Gastroesophageal sphincter (tissue), 4 donors: ENCODE measurements around the gene TYW1. TPM values are rescaled to one million over a fixed set of nuclear protein-coding genes. Genes with fewer than 3 reads are reported as not detected.

ENCODE experiments used
- ATAC-seq: fragments of 150-250 bp; one replicate; pipeline ENCODE4 v1.9.1; 2016; ENCODE audit warnings: mild to moderate bottlenecking, moderate library complexity
- H3K27ac ChIP-seq, 4 donors: fragments of 200-600 bp; sonication (generic) in 3 of 4; 1 replicate in 3 of 4; 2 replicates in 1 of 4; pipeline ENCODE4 v1.5.1; 2016 to 2019
- H3K27me3 ChIP-seq: fragments of 200-600 bp; sonication (generic); one replicate; pipeline ENCODE4 v1.5.1; 2019
- H3K36me3 ChIP-seq, 2 donors: fragments of 200-600 bp; sonication (generic); one replicate each; pipeline ENCODE4 v1.5.1; 2019; ENCODE audit warnings: control low read depth in 1 of 2
- H3K4me1 ChIP-seq, 3 donors: fragments of 200-600 bp; sonication (generic); 1 replicate in 2 of 3; 2 replicates in 1 of 3; pipeline ENCODE4 v1.5.1; 2016 to 2019; ENCODE audit warnings: control low read depth in 2 of 3
- H3K4me3 ChIP-seq, 2 donors: fragments of 200-600 bp; sonication (generic); one replicate each; pipeline ENCODE4 v1.5.1; 2019; ENCODE audit warnings: mild to moderate bottlenecking in 1 of 2, moderate library complexity in 1 of 2
- H3K9me3 ChIP-seq, 3 donors: fragments of 200-600 bp; sonication (generic); one replicate each; pipeline ENCODE4 v1.5.1; 2017 to 2019; ENCODE audit warnings: control low read depth in 2 of 3
- CTCF ChIP-seq, 4 experiments: fragments of 200-600 bp in 2 of 4; fragments of 450-650 bp in 2 of 4; sonication (generic) in 1 of 4; IDR thresholded peaks; one replicate each; pipeline ENCODE4 v1.5.1; 2017 to 2019; ENCODE audit warnings: antibody characterized with exemption in 4 of 4, mild to moderate bottlenecking in 2 of 4, moderate library complexity in 2 of 4
- EP300 ChIP-seq: sonication (generic); formaldehyde crosslinking; IDR thresholded peaks from one replicate; pipeline ENCODE4 v1.6.1; 2017; ENCODE audit warnings: antibody characterized with exemption, mild to moderate bottlenecking
- POLR2A ChIP-seq, 2 donors: fragments of 450-650 bp; IDR thresholded peaks; one replicate each; pipeline ENCODE4 v1.6.1; 2017; ENCODE audit warnings: antibody characterized with exemption in 2 of 2, mild to moderate bottlenecking in 2 of 2, moderate library complexity in 1 of 2
- POLR2AphosphoS5 ChIP-seq: sonication (generic); formaldehyde crosslinking; IDR thresholded peaks from one replicate; pipeline ENCODE4 v1.6.1; 2017; ENCODE audit warnings: antibody characterized with exemption
- WGBS, 2 donors: methylation state at CpG; one replicate each; pipeline ENCODE4 v1.1.5; 2018; ENCODE audit warnings: low coverage in 1 of 2; 5-methylcytosine and 5-hydroxymethylcytosine counted together
- total RNA-seq, 4 donors: library from RNA; depleted of rRNA; stranded (reverse); fragments of >200 nt; gene quantifications; one replicate each; pipeline ENCODE4 v1.1.0, GENCODE V29; 2016

Gene TYW1
- total RNA-seq, 4 donors from 2014 or later, result 11.7 to 30.2 (median 14.6) TPM

GRCh38 chr7:66952343-66953043 is 44.1 kb upstream of the TYW1 start:
- TF ChIP-seq EP300, result no peak
- TF ChIP-seq POLR2A (IDR thresholded peaks at IDR 0.05), result no peak
- TF ChIP-seq CTCF (IDR thresholded peaks at IDR 0.05), result no peak
- TF ChIP-seq POLR2AphosphoS5, result no peak
- WGBS, 2 donors, result 62 to 80% methylated on average over 1 to 8 of the region's 11 CpGs
- no peak for ATAC-seq
- H3K27me3 ChIP-seq, result no peaks in the 10 kb centered on the region
- peaks cover 0 to 100% of the 10 kb centered on the region in 2 donors for H3K36me3 ChIP-seq
- H3K27ac ChIP-seq, result no peak overlapping the region
- H3K4me3 ChIP-seq, result no peak overlapping the region
- no peaks in the 10 kb centered on the region for H3K4me1 ChIP-seq
- no peaks in the 10 kb centered on the region for H3K9me3 ChIP-seq

DNA sequence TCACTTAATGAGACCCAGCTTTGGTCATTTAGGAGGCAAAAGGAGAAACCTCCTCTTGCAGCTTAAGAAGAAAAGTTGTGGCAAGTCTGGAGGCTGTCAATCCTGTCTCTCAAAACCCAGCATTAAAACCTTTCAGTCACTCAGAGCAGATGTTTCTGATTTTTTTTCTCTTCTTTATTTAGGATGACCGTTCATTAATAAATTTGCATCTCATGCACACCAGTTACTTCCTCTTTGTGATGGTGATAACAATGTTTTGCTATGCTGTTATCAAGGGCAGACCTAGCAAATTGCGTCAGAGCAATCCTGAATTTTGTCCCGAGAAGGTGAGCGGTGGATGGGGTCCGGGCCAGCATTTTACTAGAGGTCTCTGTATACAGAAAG is 43.6 kb upstream of the TYW1 start:
- H3K4me3 ChIP-seq, result no peak overlapping the region
- H3K27ac ChIP-seq, result no peak overlapping the region
- peaks cover 0 to 100% of the 10 kb centered on the region in 2 donors for H3K36me3 ChIP-seq
- H3K27me3 ChIP-seq, result no peaks in the 10 kb centered on the region
- no peak for TF ChIP-seq CTCF (IDR thresholded peaks at IDR 0.05)
- no peak for TF ChIP-seq POLR2A (IDR thresholded peaks at IDR 0.05)
- TF ChIP-seq POLR2AphosphoS5, result no peak
- no peak for TF ChIP-seq EP300
- no peaks in the 10 kb centered on the region for H3K4me1 ChIP-seq
- H3K9me3 ChIP-seq, result no peaks in the 10 kb centered on the region
- WGBS, 2 donors, result 81 to 92% methylated on average over 4 to 5 of the region's 5 CpGs
- ATAC-seq, result no peak

GRCh38 chr7:66957595-66958290 is 38.9 kb upstream of the TYW1 start:
- no peaks in the 10 kb centered on the region for H3K9me3 ChIP-seq
- TF ChIP-seq POLR2A (IDR thresholded peaks at IDR 0.05), result no peak
- no peak for TF ChIP-seq EP300
- TF ChIP-seq POLR2AphosphoS5, result no peak
- TF ChIP-seq CTCF (IDR thresholded peaks at IDR 0.05), result no peak
- WGBS, 2 donors, result 85 to 87% methylated on average over 12 to 13 of the region's 13 CpGs
- no peaks in the 10 kb centered on the region for H3K27me3 ChIP-seq
- peaks cover 0 to 82% of the 10 kb centered on the region in 2 donors for H3K36me3 ChIP-seq
- H3K4me1 ChIP-seq, result no peaks in the 10 kb centered on the region
- no peak overlapping the region for H3K4me3 ChIP-seq
- ATAC-seq, result no peak
- H3K27ac ChIP-seq, result no peak overlapping the region

GRCh38 chr7:66958538-66959350 is 37.9 kb upstream of the TYW1 start:
- Histone ChIP-seq H3K9me3 (no peaks in the 10 kb centered on the region), H3K4me1 (no peaks in the 10 kb centered on the region), H3K27ac (no peak overlapping the region), H3K36me3 (peaks cover 0 to 72% of the 10 kb centered on the region in 2 donors), H3K27me3 (no peaks in the 10 kb centered on the region), H3K4me3 (no peak overlapping the region)
- WGBS, 2 donors, result 79 to 93% methylated on average over 7 to 12 of the region's 17 CpGs
- no peak for TF ChIP-seq POLR2A (IDR thresholded peaks at IDR 0.05)
- TF ChIP-seq EP300, result no peak
- TF ChIP-seq CTCF (IDR thresholded peaks at IDR 0.05), result no peak
- TF ChIP-seq POLR2AphosphoS5, result no peak
- no peak for ATAC-seq
